Measurements from ENCODE around the gene TENM4.

The TENM4 gene

DNA sequence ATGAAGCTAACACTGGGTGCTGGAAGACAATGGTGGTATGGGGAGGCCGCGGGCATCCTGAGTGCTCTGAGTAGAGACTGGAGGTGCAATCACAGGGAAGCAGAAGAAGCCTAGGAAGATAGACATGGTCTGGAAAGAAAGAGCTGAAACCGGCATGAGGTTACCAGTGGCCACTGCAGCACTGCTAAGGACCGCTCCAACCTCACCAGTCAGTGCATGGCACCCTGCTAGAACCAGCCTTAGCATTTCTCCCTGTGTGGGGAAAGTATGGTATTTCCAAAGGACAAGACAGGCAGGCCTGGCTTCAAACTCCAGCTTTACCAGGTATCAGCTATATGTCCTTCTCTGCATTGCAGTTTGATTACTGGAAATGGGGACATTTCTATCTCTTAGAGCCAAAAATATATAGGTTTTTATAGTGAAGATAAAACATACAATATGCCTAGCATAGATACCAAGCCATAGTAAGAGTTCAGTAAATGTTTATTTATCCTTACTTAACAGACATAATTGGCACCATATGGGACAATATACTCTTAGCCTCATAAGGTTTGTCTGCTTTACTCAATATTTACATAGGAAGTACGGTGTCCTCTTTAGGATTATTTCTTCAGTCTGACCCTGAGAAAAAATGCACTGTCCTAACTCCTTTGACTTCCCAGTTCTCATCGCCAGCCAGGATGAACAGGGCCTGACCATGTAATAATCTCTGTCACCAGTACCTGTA is 231.1 kb downstream of the TENM4 start:
- DNase-seq (ENCODE audit: extremely low spot score): no peak
- CTCF ChIA-PET: no interaction called here
- POLR2A ChIA-PET: no interaction called here
- TF ChIP-seq ZNF384 (IDR thresholded peaks at IDR 0.05): no peak
- TF ChIP-seq L3MBTL2 (conservative IDR thresholded peaks at IDR 0.05): no peak
- no peak for TF ChIP-seq LEF1 (IDR thresholded peaks at IDR 0.05; ENCODE audit: borderline replicate concordance)
- no peak for TF ChIP-seq TARDBP (IDR thresholded peaks at IDR 0.05)
- TF ChIP-seq FOXK2 (IDR thresholded peaks at IDR 0.05): no peak
- no peak for TF ChIP-seq FOXM1 (IDR thresholded peaks at IDR 0.05; ENCODE audit: borderline replicate concordance)
- TF ChIP-seq NFRKB (IDR thresholded peaks at IDR 0.05): no peak

- ChIA-PET POLR2A (no interaction called here), CTCF (no interaction called here)
- no peak for TF ChIP-seq SUZ12 (IDR thresholded peaks at IDR 0.05)
- TF ChIP-seq HDGF (IDR thresholded peaks at IDR 0.05; ENCODE audit: borderline replicate concordance): no peak
- TF ChIP-seq FOXK2 (IDR thresholded peaks at IDR 0.05): no peak
- TF ChIP-seq, protein P1, sequence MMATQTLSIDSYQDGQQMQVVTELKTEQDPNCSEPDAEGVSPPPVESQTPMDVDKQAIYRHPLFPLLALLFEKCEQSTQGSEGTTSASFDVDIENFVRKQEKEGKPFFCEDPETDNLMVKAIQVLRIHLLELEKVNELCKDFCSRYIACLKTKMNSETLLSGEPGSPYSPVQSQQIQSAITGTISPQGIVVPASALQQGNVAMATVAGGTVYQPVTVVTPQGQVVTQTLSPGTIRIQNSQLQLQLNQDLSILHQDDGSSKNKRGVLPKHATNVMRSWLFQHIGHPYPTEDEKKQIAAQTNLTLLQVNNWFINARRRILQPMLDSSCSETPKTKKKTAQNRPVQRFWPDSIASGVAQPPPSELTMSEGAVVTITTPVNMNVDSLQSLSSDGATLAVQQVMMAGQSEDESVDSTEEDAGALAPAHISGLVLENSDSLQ (IDR thresholded peaks at IDR 0.05): no peak
- no peak for TF ChIP-seq L3MBTL2 (conservative IDR thresholded peaks at IDR 0.05)
- TF ChIP-seq LEF1 (IDR thresholded peaks at IDR 0.05; ENCODE audit: borderline replicate concordance): no peak
- DNase-seq (ENCODE audit: extremely low spot score): no peak
Observed at GRCh38 chr11:79208126-79208525, 232.7 kb downstream of the TENM4 start.

GRCh38 chr11:79206951-79207350 is 233.9 kb downstream of the TENM4 start:
- no peak for DNase-seq (ENCODE audit: extremely low spot score)
- TF ChIP-seq FOXM1 (IDR thresholded peaks at IDR 0.05; ENCODE audit: borderline replicate concordance) (no peak), TARDBP (IDR thresholded peaks at IDR 0.05) (no peak), ELF4 (IDR thresholded peaks at IDR 0.05) (no peak)
- CTCF ChIA-PET: no interaction called here

DNA sequence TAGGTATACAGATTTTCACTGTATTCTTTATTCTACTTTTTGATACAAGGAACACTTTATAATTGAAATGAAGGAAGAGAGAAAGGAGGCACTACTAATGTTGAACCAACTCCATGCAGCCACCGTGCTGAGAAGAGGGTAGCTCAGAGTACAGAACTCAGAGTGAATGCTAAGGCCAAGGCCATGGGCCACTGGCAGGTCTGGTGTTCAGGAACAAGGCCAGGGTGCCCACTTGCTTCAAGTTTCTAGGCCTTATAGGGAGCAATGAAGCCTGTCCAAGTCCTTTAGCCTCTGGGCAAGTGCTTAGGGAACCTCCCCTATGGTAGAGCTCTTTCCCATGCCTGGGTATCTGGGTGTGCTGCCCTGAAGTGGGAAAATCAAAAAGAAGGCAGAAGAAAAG is 235.0 kb downstream of the TENM4 start:
- no peak for DNase-seq (ENCODE audit: extremely low spot score)
- CTCF ChIA-PET: interaction anchor here (0.6 kb wide), 1 partner anchor 22 kb away, joined by 3 read pairs; no protein-coding TSS in a partner anchor
- POLR2A ChIA-PET: no interaction called here
- TF ChIP-seq FOXA1 (IDR thresholded peaks at IDR 0.05) (no peak), ARNT (IDR thresholded peaks at IDR 0.05) (no peak)

More at GRCh38 chr11:79206951-79207350, 233.9 kb downstream of the TENM4 start:
- POLR2A ChIA-PET: no interaction called here

DNA sequence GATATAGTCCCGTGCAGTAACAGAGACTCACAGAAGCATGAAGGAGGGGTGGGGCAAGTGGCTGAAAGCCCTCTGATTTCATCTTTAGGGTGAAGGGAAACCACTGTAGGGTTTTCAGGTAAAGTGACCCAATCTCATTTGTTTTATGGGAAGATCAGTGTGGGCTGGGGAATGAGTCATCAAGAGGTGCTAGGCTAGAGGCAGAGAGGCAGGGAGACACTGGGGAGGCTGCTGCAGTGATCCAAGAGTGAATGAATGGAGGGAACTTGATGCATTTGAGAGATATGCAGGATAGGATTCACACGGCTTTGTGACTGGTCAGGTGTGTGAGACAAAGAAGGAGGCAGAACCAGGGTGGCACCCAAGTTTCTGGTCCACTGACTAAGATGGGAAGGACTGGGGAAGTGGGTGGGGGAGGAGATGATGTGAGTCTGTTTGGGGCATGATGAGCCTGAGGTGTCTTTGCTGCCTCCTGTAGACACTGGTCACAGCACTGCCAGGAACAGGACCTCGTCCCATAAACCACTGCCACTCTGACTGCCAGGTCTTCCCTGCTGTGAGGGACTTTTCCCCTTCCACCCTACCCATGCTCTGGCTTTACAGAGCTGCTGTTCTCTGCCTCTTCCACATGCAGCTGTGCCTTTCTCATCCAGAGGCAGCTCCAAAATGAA is 239.0 kb downstream of the TENM4 start:
- TF ChIP-seq BHLHE40 (IDR thresholded peaks at IDR 0.05; ENCODE audit: borderline replicate concordance) (no peak), ELF4 (IDR thresholded peaks at IDR 0.05) (no peak), FOXA1 (IDR thresholded peaks at IDR 0.05) (no peak), L3MBTL2 (conservative IDR thresholded peaks at IDR 0.05) (no peak), TARDBP (IDR thresholded peaks at IDR 0.05) (no peak), ZNF384 (IDR thresholded peaks at IDR 0.05) (no peak), FOXK2 (IDR thresholded peaks at IDR 0.05) (no peak)
- TF ChIP-seq, protein P1 (IDR thresholded peaks at IDR 0.05): no peak
- ChIA-PET POLR2A (no interaction called here), CTCF (no interaction called here)
- no peak for DNase-seq (ENCODE audit: extremely low spot score)

GRCh38 chr11:79200398-79201070 is 240.3 kb downstream of the TENM4 start:
- POLR2A ChIA-PET: no interaction called here
- TF ChIP-seq LEF1 (IDR thresholded peaks at IDR 0.05; ENCODE audit: borderline replicate concordance) (no peak), ARNT (IDR thresholded peaks at IDR 0.05) (no peak), HDGF (IDR thresholded peaks at IDR 0.05; ENCODE audit: borderline replicate concordance) (no peak), FOXA1 (IDR thresholded peaks at IDR 0.05) (no peak), NFRKB (IDR thresholded peaks at IDR 0.05) (no peak), TARDBP (IDR thresholded peaks at IDR 0.05) (no peak), CTBP1 (IDR thresholded peaks at IDR 0.05; ENCODE audit: borderline replicate concordance) (no peak), SUZ12 (IDR thresholded peaks at IDR 0.05) (no peak), ZNF384 (IDR thresholded peaks at IDR 0.05) (no peak), SP1 (IDR thresholded peaks at IDR 0.05) (no peak), FOXM1 (IDR thresholded peaks at IDR 0.05; ENCODE audit: borderline replicate concordance) (no peak), FOXK2 (IDR thresholded peaks at IDR 0.05) (no peak), BHLHE40 (IDR thresholded peaks at IDR 0.05; ENCODE audit: borderline replicate concordance) (no peak), ELF4 (IDR thresholded peaks at IDR 0.05) (no peak), L3MBTL2 (conservative IDR thresholded peaks at IDR 0.05) (no peak)
- TF ChIP-seq, protein P1 (IDR thresholded peaks at IDR 0.05): no peak
- no peak for DNase-seq (ENCODE audit: extremely low spot score)
- CTCF ChIA-PET: no interaction called here

All from HEK293T (cell line).